DMS153 treated with DMSO at 0.1 percent for 48 hours (cell line): ENCODE results near the gene LAMB3.
A peak's percentile ranks its signal among the peaks of the same experiment; 100 is the strongest.

Source experiments
- DNase-seq: peaks from one replicate; lab custom pipeline; 2025; ENCODE audit not compliant: unreplicated experiment; lab: John Stamatoyannopoulos, UW

The LAMB3 gene

GRCh38 chr1:209634005-209634737 is 18.1 kb downstream of the LAMB3 start:
- no peak for DNase-seq

GRCh38 chr1:209633335-209633997 is 18.8 kb downstream of the LAMB3 start:
- no peak for DNase-seq

GRCh38 chr1:209630383-209631225 is 21.6 kb downstream of the LAMB3 start:
- peak; percentile 32 for DNase-seq

GRCh38 chr1:209629621-209630382 is 22.4 kb downstream of the LAMB3 start:
- DNase-seq = no peak

- DNase-seq = no peak
These were observed 23.5 kb downstream of the LAMB3 start for GRCh38 chr1:209628618-209629299.

- peak; percentile 88 for DNase-seq
These were observed 24.5 kb downstream of the LAMB3 start for GRCh38 chr1:209627732-209628196.

- no peak for DNase-seq
These were observed 25.0 kb downstream of the LAMB3 start for GRCh38 chr1:209627027-209627731.

GRCh38 chr1:209626346-209627026 is 25.7 kb downstream of the LAMB3 start:
- DNase-seq = no peak

- no peak for DNase-seq
These were observed 26.4 kb downstream of the LAMB3 start for GRCh38 chr1:209625791-209626285.

GRCh38 chr1:209624558-209625549 is 27.4 kb downstream of the LAMB3 start:
- no peak for DNase-seq

- DNase-seq = no peak
These were observed 29.1 kb downstream of the LAMB3 start for GRCh38 chr1:209622841-209623829.

GRCh38 chr1:209621741-209622655 is 30.2 kb downstream of the LAMB3 start:
- DNase-seq = no peak

GRCh38 chr1:209621286-209621685 is 30.9 kb downstream of the LAMB3 start:
- DNase-seq = peak; percentile 50

- DNase-seq = peak; percentile 87
These were observed 31.7 kb downstream of the LAMB3 start for GRCh38 chr1:209620487-209620884.

- peak; percentile 87 for DNase-seq
These were observed 32.3 kb downstream of the LAMB3 start for GRCh38 chr1:209619696-209620486.
